NCI-H2029 treated with DMSO at 0.1 percent for 48 hours (cell line): Measurements from ENCODE around the gene FAM32A.

Experiments used
- DNase-seq: peaks from one replicate; lab custom pipeline; 2025; lab: John Stamatoyannopoulos, UW

Gene FAM32A

GRCh38 chr19:16185123-16185767 is at the start of gene FAM32A:
Gene FAM32A, plus strand, starts transcription at chr19:16185410. Its CDS starts 33 bp downstream, at chr19:16185443.
- peak; percentile 96 for DNase-seq

DNA sequence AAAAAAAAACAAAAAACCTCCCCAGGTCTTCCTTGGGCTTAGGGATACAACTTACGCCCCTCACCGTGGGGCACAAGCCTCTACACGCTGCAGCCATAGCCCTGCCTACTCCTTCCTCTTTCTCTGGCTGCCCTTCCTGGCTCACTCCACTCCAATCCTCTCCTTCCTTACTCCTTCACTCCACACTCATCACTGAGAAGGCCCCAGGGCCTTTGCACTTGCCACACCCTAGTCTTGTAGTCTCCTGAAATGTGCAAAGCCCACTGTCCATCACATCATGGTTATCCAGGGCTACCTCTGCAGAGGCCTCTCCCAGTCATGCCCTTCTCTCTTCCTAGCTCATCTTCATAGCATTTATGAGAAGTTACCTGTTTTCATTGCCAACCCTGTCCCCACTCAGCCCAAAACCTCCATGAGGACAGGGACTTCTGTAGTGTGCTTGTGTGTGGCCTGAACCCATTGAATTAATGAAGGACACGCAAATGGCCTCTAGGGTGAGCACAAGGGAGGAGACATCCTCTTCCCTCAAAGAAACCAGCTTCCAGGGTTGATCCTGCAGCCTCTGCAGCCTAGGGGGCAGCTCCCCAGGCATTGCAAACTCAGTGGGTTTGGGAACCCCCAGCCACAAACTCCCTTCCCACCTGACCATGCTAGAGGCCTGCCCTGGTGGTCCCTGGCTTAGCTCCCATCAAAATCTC is 49.6 kb upstream of the FAM32A start:
- DNase-seq = no peak

DNA sequence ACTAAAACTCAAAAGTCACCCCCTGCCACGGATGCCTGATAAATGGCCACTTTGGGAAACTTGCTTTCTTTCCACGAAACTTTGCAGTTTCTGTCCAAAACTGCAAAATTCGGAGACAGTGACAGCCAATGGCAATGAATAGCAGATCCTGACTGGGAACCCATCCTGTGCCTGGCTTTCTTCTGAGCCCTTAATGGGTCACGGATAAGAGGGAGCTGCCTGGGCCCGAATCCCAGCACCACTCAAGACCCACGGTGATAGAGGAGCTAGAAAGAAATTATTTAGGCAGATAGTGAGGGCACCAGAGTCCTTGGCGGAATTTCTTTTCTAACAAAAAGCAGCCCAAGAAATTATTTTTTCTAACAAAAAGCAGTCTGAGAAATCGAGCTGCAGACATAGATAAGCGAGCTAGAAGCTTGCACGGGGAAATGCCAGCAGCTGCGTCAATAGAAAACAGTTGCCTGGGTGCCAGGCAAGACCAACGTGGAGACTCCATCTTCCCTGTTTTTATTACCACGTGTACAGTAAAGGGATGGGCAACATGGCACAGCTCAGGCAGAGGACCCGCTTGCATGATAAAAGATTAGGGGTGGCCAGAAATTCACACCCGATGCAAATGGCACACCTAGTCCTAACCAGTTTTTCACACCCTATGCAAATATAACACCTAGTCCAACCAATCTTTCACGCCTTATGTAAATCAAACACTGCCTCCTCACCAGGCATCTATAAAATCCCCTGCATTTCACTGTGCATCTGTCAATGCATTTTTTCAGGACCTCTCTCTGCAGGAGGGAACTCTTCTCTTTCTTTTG is 48.8 kb upstream of the FAM32A start:
- DNase-seq = no peak

GRCh38 chr19:16139752-16140151 is 45.5 kb upstream of the FAM32A start:
- no peak for DNase-seq

DNA sequence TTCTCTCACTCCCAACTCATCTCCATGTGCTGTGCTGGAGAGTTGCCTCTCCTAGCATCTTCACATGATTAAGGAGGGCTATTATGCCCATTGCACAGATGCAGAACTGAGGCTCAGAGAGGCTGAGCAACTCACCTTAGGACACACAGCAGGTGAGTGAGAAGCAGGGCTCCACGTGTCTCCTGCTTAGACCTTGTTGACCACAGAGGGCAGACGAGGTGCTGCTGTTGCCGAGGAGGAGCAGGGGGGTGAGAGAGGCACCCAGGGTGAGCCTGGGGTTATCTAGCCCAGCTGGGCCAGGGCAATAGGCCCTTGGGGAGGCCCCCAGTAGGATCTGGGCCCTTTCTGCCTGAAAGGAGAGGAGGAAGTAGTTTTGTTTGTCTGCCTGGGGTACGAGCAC is 44.2 kb upstream of the FAM32A start:
- DNase-seq = no peak

DNA sequence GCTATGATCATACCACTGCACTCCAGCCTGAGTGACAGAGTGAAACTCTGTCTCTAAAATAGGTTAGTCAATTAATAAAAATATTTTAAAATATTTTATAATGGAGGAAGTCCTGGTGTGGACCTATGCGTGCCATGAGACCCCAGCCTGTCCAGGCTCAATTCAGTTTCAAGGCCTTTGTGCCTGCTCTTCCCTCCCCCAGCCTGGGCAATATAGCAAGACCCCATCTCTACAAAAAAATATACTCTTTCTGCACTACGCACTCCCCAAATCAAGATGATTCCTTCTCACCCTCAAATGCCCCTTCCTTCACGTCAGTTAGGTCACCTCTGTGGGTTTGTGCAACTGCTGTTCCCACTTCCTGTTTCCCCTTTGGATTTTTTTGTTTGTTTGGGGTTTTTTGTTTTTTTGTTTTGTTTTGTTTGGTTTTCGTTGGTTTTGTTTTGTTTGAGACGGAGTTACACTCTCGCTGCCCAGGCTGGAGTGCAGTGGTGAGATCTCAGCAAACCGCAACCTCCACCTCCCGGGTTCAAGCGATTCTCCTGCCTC is 43.1 kb upstream of the FAM32A start:
- no peak for DNase-seq

DNA sequence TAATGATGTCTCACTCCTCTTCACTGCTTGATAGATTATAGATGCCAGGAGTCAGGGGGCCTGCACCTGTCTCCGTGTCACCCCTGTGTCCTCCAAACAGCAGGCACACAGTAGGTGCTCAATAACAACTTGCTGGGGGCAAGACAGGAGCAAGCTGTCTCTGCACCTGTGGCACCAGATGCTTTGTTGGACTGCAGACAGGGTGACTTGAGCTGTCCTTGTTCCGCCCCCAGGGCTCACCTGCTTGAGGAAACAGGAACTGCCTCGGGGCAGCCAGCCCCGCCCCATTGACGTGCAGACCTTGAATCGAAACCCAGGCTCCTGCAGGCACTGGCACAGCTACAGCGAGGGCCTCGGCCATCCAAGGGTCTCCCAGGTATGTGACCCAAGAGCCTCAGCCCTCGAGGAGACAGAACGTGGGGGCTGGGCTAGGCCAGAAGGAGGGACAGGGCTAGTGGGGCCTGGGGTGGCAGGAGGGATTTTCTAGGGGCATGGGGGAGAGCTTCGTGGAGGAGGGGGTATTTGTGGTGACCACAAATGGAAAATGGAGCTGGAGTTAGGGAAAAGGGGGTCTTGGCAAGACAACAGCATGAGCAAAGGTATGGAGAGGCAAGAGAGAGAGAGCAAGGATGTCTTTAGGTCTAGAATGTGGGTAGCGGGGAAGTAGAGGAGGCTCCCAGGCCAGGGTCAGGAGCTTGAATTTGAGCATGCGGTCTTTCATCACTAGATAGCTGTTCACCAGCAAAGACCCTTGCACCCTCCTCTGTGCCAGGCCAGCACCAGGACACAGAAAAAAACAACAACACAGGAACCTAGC is 41.6 kb upstream of the FAM32A start, which contains the start of gene HSH2D:
Gene HSH2D, plus strand, starts transcription at position 287 of the 817 bp plus-strand sequence. CDS start 5,066 bp downstream, outside the sequence.
- DNase-seq = peak; percentile 64

DNA sequence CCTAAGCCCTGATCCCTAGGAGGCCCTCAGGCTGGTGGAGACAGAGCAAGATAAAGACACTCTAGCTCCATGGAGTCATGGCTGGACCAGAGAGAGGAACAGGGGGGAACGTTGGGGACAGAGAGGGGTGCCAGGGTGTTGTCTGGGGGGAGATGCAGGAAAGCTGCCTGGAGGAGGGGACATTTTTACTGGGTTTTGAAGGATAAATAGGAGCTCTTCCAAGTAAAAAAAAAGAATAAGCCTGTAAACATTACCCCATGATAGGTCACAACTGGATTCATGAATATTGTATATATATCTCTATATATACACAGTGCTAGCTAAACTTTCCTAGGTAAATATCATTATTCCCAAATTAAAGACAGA is 41.0 kb upstream of the FAM32A start:
- no peak for DNase-seq

DNA sequence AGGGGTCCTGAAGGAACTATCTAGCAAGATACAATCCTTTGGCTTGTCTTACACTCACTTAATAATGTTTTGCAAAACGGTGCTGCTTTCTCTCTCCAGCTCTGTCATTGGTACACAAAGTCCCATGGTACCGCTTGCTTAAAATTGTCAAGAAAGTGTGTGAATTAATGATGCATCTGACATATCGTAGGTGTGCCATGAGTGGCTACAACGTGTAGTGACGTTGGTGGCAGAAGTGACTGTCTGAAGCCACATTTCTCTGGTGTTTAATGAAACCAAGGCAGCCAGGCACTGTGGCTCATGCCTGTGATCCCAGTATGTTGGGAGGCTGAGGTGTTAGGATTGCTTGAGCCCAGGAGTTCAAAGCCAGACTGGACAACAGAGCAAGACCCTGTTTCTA is 39.1 kb upstream of the FAM32A start:
- no peak for DNase-seq

DNA sequence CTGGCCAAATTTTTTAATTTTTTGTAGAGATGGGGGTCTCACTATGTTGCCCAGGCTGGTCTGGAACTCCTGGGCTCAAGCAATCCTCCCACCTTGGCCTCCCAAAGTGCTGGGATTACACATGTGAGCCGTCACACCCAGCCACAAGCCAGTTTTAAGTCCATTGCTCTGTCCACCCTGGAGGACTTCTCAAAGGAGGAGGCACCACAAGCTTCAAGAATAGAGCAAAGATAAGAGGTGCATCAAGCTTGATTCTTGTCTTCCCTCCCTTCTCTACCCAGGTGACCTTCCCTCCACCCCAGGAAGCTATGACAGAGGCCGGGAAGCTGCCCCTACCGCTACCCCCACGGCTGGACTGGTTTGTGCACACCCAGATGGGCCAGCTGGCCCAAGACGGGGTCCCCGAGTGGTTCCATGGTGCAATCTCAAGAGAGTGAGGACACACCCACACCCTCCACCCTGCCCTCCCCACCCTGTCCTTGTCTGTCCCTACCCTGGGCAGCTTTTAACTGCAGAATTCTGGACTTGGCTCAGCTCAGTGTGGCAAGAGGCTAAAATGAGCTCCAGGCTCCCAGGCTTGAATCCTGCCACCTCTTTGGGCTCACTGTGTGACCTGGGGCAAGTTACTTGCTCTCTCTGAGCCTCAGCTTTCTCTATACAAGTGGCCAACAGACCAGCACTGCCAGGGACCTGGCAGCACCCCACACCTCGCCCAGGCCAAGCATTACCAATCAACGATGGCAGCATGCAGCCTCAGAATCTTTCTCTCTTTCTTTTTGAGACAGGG is 36.6 kb upstream of the FAM32A start:
- DNase-seq = no peak

GRCh38 chr19:16153582-16154336 is 31.5 kb upstream of the FAM32A start:
- DNase-seq = no peak

DNA sequence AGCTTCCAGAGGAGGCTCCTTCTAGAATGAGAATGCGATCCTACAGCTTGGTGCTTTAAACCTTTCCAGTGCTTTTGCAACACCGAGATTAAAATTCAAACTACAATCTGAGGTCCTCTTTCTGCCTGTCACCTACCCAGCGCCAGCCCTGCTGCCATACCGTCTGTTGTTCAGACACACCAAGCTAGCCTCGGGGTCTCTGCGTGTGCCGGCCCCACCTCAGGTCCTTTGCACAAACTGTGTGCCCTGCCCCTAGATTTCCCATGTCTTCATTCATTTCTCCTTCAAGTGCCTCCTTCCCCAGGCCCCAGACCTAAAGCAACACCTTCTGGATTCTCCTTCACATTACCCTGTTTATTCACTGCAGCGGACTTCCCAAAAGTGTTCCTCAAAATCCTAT is 30.7 kb upstream of the FAM32A start:
- no peak for DNase-seq

- DNase-seq = no peak
Measured at GRCh38 chr19:16155128-16155527, 30.1 kb upstream of the FAM32A start.

GRCh38 chr19:16156904-16157303 is 28.3 kb upstream of the FAM32A start:
- DNase-seq = no peak

DNA sequence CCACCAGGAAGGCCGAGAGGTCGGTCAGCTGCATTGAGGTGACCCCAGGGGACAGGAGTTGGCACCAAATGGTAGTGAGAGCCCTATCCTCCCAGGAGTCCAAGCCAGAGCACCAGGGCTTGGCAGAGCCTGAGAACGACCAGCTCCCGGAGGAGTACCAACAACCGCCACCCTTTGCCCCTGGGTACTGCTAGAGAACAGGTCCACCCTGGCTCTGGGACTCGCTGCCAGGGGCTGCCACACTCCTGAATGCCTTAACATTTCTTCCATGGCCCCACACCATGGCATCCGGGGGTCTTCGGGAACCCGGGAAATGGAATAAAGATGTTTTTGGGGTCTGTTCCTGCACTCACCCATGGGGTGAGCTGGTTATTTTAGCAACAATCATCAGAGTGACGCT is 27.6 kb upstream of the FAM32A start:
- DNase-seq = no peak

DNA sequence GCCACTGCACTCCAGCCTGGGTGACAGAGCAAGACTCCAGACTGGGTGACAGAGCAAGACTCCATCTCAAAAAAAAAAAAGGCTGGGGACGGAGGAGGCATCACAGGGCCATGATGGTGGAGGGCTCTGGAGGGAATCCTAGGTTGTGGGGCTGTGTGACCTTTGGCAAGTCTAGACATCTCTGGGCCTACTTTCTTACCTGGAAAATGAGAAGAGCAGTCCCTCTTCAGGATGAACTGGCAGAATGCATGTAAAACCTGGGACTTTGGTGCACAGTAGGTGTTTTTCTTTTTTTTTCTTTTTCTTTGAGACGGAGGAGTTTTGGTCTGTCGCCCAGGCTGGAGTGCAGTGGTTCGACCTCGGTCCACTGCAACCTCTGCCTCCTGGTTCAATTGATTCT is 25.6 kb upstream of the FAM32A start:
- DNase-seq = no peak

DNA sequence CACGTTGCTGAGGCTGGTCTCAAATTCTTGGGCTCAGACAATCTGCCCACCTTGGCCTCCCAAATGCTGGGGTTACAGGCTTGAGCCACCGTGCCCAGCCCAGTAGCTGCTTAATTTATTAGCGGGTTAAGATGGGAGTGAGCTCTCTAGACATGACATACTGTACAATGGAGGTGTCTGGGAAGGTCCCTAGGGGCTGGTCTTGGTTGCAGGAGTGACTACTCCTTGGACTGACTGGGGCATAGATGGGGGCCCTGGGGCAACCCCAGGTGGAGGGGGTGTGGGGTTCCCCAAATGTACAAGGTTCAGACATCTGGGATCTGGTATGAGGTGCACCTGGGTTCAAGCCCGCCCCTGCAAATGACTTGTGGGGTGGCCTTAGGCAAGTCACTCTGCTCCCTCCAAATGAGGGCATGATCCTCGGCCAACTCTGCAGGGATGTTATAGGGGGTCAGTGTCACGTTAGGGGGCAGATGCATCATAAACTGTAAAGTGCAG is 24.7 kb upstream of the FAM32A start:
- no peak for DNase-seq

GRCh38 chr19:16160943-16161560 is 24.2 kb upstream of the FAM32A start:
- no peak for DNase-seq

GRCh38 chr19:16161840-16162239 is 23.4 kb upstream of the FAM32A start:
- no peak for DNase-seq
